IMR-90 (cell line): ENCODE results near the gene PRDX5. TPM values are rescaled to one million over a fixed set of nuclear protein-coding genes. Genes with fewer than 3 reads are reported as not detected.
A peak's percentile ranks its signal among the peaks of the same experiment; 100 is the strongest.

ENCODE experiments used
- ATAC-seq: fragments of 200-7000 bp; cut with Tn5 transposase; 2 replicates; pipeline ENCODE4 v1.9.1; 2020; ENCODE audit warnings: low read depth, mild to moderate bottlenecking, moderate library complexity
- BruUV-seq: library from RNA; stranded (reverse); fragments of 400-500 nt; replicated peaks from 2 replicates; lab custom pipeline; 2021; lab: Mats Ljungman, UMichigan
- CTCF ChIA-PET: fragments of 300-600 bp; formaldehyde crosslinking; extraction: SDS; loops from one replicate; lab custom pipeline; 2021; ENCODE audit warnings: antibody characterized with exemption; lab: Yijun Ruan, JAX
- POLR2A ChIA-PET: fragments of 300-600 bp; sonication (Branson Sonifier 250); formaldehyde crosslinking; loops from one replicate; lab custom pipeline; 2022; ENCODE audit warnings: antibody characterized with exemption; ENCODE audit not compliant: unreplicated experiment; lab: Charles Lee
- DNase-seq: peaks from one replicate; pipeline ENCODE4 v3.0.0; 2013
- H2AFZ ChIP-seq: replicated peaks from 2 replicates; pipeline ENCODE3; 2013; ENCODE audit warnings: low read length, mild to moderate bottlenecking; ENCODE audit not compliant: poor library complexity
- H2AK5ac ChIP-seq: 2 replicates; pipeline ENCODE4 v1.6.1; 2013; ENCODE audit warnings: low read depth, low read length, inconsistent platforms
- H2AK9ac ChIP-seq: replicated peaks from 2 replicates; pipeline ENCODE3; 2013; ENCODE audit warnings: mild to moderate bottlenecking, low read depth, low read length, moderate library complexity; ENCODE audit not compliant: poor library complexity
- H2BK120ac ChIP-seq: 2 replicates; pipeline ENCODE4 v1.6.1; 2013; ENCODE audit warnings: low read depth, low read length, inconsistent platforms
- H2BK15ac ChIP-seq: 3 replicates; pipeline ENCODE4 v1.6.1; 2013; ENCODE audit warnings: low read depth, low read length, inconsistent platforms
- H2BK20ac ChIP-seq: 2 replicates; pipeline ENCODE4 v1.6.1; 2013; ENCODE audit warnings: low read depth, mild to moderate bottlenecking, inconsistent platforms, low read length, moderate library complexity
- H2BK5ac ChIP-seq: 2 replicates; pipeline ENCODE4 v1.6.1; 2013; ENCODE audit warnings: mild to moderate bottlenecking, low read depth, low read length, inconsistent platforms; ENCODE audit not compliant: poor library complexity, severe bottlenecking
- H3K14ac ChIP-seq: replicated peaks from 2 replicates; pipeline ENCODE4 v1.6.1; 2013; ENCODE audit warnings: low read depth, low read length, inconsistent platforms
- H3K18ac ChIP-seq: 2 replicates; pipeline ENCODE4 v1.6.1; 2013; ENCODE audit warnings: low read depth, low read length, control low read depth
- H3K23ac ChIP-seq: 2 replicates; pipeline ENCODE4 v1.6.1; 2013; ENCODE audit warnings: low read depth, low read length, inconsistent platforms
- H3K27ac ChIP-seq: 2 replicates; pipeline ENCODE4 v1.5.1; 2013; ENCODE audit warnings: mild to moderate bottlenecking, control low read depth, low read length; ENCODE audit not compliant: insufficient read depth
- H3K27me3 ChIP-seq: 2 replicates; pipeline ENCODE4 v1.6.1; 2013; ENCODE audit warnings: low read length; ENCODE audit not compliant: control insufficient read depth, insufficient read depth
- H3K36me3 ChIP-seq: 2 replicates; pipeline ENCODE4 v1.6.1; 2013; ENCODE audit warnings: low read length, mixed read lengths; ENCODE audit not compliant: control insufficient read depth, insufficient read depth
- H3K4ac ChIP-seq: 2 replicates; pipeline ENCODE4 v1.6.1; 2013; ENCODE audit warnings: low read depth, low read length, inconsistent platforms
- H3K4me1 ChIP-seq: 2 replicates; pipeline ENCODE4 v1.6.1; 2013; ENCODE audit warnings: low read length, mixed read lengths; ENCODE audit not compliant: control insufficient read depth, insufficient read depth
- H3K4me2 ChIP-seq: 2 replicates; pipeline ENCODE4 v1.6.1; 2013; ENCODE audit warnings: low read depth, mild to moderate bottlenecking, control low read depth, low read length, moderate library complexity
- H3K4me3 ChIP-seq: 2 replicates; pipeline ENCODE4 v1.5.1; 2013; ENCODE audit warnings: low read depth, mild to moderate bottlenecking, control low read depth, low read length, moderate library complexity; ENCODE audit not compliant: insufficient read depth
- H3K56ac ChIP-seq: 2 replicates; pipeline ENCODE4 v1.6.1; 2013; ENCODE audit warnings: low read length, inconsistent platforms; ENCODE audit not compliant: insufficient read depth; ENCODE audit errors: extremely low read depth
- H3K79me1 ChIP-seq, 2 experiments: 2 replicates each; pipeline ENCODE4 v1.6.1; 2013; ENCODE audit warnings: low read length in 2 of 2, inconsistent platforms in 1 of 2, low read depth in 1 of 2
- H3K9ac ChIP-seq: 2 replicates; pipeline ENCODE4 v1.6.1; 2013; ENCODE audit warnings: low read depth, low read length, control low read depth
- H3K9me1 ChIP-seq: 2 replicates; pipeline ENCODE4 v1.6.1; 2013; ENCODE audit warnings: low read length, inconsistent platforms; ENCODE audit not compliant: insufficient read depth
- H3K9me3 ChIP-seq: 2 replicates; pipeline ENCODE4 v1.6.1; 2013; ENCODE audit warnings: low read length; ENCODE audit not compliant: control insufficient read depth, insufficient read depth
- H4K20me1 ChIP-seq: 2 replicates; pipeline ENCODE4 v1.6.1; 2013; ENCODE audit warnings: low read length, inconsistent platforms; ENCODE audit not compliant: insufficient read depth
- H4K5ac ChIP-seq: 2 replicates; pipeline ENCODE4 v1.6.1; 2013; ENCODE audit warnings: mild to moderate bottlenecking, low read depth, low read length, control low read depth
- H4K8ac ChIP-seq, 2 experiments: 2 replicates each; pipeline ENCODE4 v1.6.1; 2013; ENCODE audit warnings: low read depth in 2 of 2, low read length in 2 of 2, control low read depth in 1 of 2, inconsistent platforms in 1 of 2
- H4K91ac ChIP-seq: 2 replicates; pipeline ENCODE4 v1.6.1; 2013; ENCODE audit warnings: low read depth, low read length, inconsistent platforms; ENCODE audit not compliant: insufficient read depth
- BHLHE40 ChIP-seq: fragments of 150-350 bp; IDR thresholded peaks from 2 replicates; pipeline ENCODE4 v1.6.1; 2016; ENCODE audit warnings: mild to moderate bottlenecking, low read depth, low read length
- CEBPB ChIP-seq: IDR thresholded peaks from 2 replicates; pipeline ENCODE4 v1.6.1; 2012; ENCODE audit warnings: low read depth, low read length, improper control_type of control experiment
- CHD1 ChIP-seq: IDR thresholded peaks from 2 replicates; pipeline ENCODE4 v1.6.1; 2012; ENCODE audit warnings: low read depth, low read length, improper control_type of control experiment
- FOS ChIP-seq: fragments of 150-350 bp; IDR thresholded peaks from 2 replicates; pipeline ENCODE4 v1.6.1; 2016; ENCODE audit warnings: low read depth, low read length
- MAFK ChIP-seq: IDR thresholded peaks from 2 replicates; pipeline ENCODE4 v1.6.1; 2012; ENCODE audit warnings: low read depth, low read length, improper control_type of control experiment
- MXI1 ChIP-seq: IDR thresholded peaks from 2 replicates; pipeline ENCODE4 v1.6.1; 2012; ENCODE audit warnings: low read depth, mild to moderate bottlenecking, low read length, moderate library complexity, borderline replicate concordance
- NFE2L2 ChIP-seq: fragments of 150-350 bp; IDR thresholded peaks from 2 replicates; pipeline ENCODE4 v1.6.1; 2016; ENCODE audit warnings: low read depth, mild to moderate bottlenecking, low read length
- POLR2A ChIP-seq: IDR thresholded peaks from 2 replicates; pipeline ENCODE4 v1.6.1; 2012; ENCODE audit warnings: mild to moderate bottlenecking, low read depth, low read length
- RAD21 ChIP-seq: IDR thresholded peaks from 2 replicates; pipeline ENCODE4 v1.6.1; 2012; ENCODE audit warnings: low read length, improper control_type of control experiment
- WGBS, 2 experiments: methylation state at CpG; one replicate each; pipeline versions ENCODE4 v1.1.5 to v1.1.7; 2013; ENCODE audit warnings: missing lambda C conversion rate in 2 of 2; ENCODE audit not compliant: insufficient read length in 1 of 2; ENCODE audit errors: extremely low coverage in 2 of 2; 5-methylcytosine and 5-hydroxymethylcytosine counted together
- dilution Hi-C: fragments of 300-500 bp; cut with HindIII; formaldehyde crosslinking; loops from one replicate; pipeline ENCODE4 v1.14.3; 2018; ENCODE audit warnings: low sequenced_read_pairs; ENCODE audit not compliant: unreplicated experiment
- in situ Hi-C: fragments of 300-500 bp; cut with MboI; formaldehyde crosslinking; loops from 3 replicates; pipeline ENCODE4 v1.14.3; 2019; ENCODE audit warnings: low sequenced_read_pairs, inconsistent platforms, mixed read lengths
- intact Hi-C: fragments of 100-400 bp; cut with micrococcal nuclease; formaldehyde crosslinking; loops from 2 replicates; pipeline ENCODE4 v1.10.0; 2022
- polyA plus RNA-seq, 3 experiments: library from polyadenylated mRNA; depleted of rRNA; stranded (reverse); fragments of >200 nt; gene quantifications; 2 replicates each; pipeline ENCODE4 v1.2.3, GENCODE V29; 2012; ENCODE audit warnings: low replicate concordance in 1 of 3
- total RNA-seq: library from RNA; depleted of rRNA; stranded (reverse); fragments of >200 nt; gene quantifications from 2 replicates; pipeline ENCODE4 v1.2.3, GENCODE V29; 2012

The PRDX5 gene
- total and polyA plus RNA-seq, 2 of the 4 experiments (the other 2 are of a cell fraction), result 120 to 292 TPM

- WGBS, 2 experiments, result 20% methylated on average over 1 of the region's 34 CpGs; no CpG with 5 or more reads in 1 of the 2 experiments
- 0 out of 2 replicates have a peak overlapping the region, but pooled peaks have one; percentile 20 for H2BK20ac ChIP-seq
- H2BK120ac ChIP-seq, result peak overlapping the region; percentile 67
- peak overlapping the region; percentile 90 for H2AK9ac ChIP-seq
- DNase-seq (peak; percentile 41), ATAC-seq (peak; percentile 10)
- H2BK5ac ChIP-seq, result peak overlapping the region; percentile 61
- peak overlapping the region; percentile 74 for H3K23ac ChIP-seq
- peak overlapping the region; percentile 56 for H3K4me3 ChIP-seq
- H3K4me2 ChIP-seq, result peak overlapping the region; percentile 73
- peaks cover 9 to 33% of the 10 kb centered on the region in 2 experiments for H3K79me1 ChIP-seq
- POLR2A ChIA-PET, result interaction anchor here (1.2 kb wide), 1 partner anchor 19 kb away, joined by 3 read pairs; no protein-coding TSS in a partner anchor
- H4K91ac ChIP-seq, result peak overlapping the region; percentile 94
- peaks cover 5% of the 10 kb centered on the region; the same call in 1 of the 2 replicates for H3K9me1 ChIP-seq
- intact Hi-C loops (loop anchor here (1.0 kb wide), 1 partner anchor 39 kb away; the partner anchor contains the start of gene DNAJC4), in situ Hi-C loops (no loop called here), dilution Hi-C loops (no loop called here)
- H2BK15ac ChIP-seq, result 0 out of 3 replicates have a peak overlapping the region, but pooled peaks have one; percentile 39
- CTCF ChIA-PET, result interaction anchor here (1.3 to 1.5 kb wide), 2 partner anchors 8 to 65 kb away, joined by 3 read pairs; no protein-coding TSS in a partner anchor
- H3K27ac ChIP-seq, result peak overlapping the region; percentile 76
- H3K9me3 ChIP-seq, result no peaks in the 10 kb centered on the region
- H2AFZ ChIP-seq, result peak overlapping the region; percentile 96
- TF ChIP-seq FOS (no peak), MXI1 (no peak), CEBPB (peak; percentile 37; the same call in 1 of the 2 replicates), NFE2L2 (no peak), MAFK (no peak), POLR2A (no peak), RAD21 (no peak), BHLHE40 (no peak), CHD1 (no peak)
- peak overlapping the region; percentile 82 for H3K56ac ChIP-seq
- H3K14ac ChIP-seq, result peak overlapping the region; percentile 87
- H3K4ac ChIP-seq, result peak overlapping the region; percentile 88
- H4K5ac ChIP-seq, result peak overlapping the region; percentile 51
- H2AK5ac ChIP-seq, result peak overlapping the region; percentile 94
- H3K36me3 ChIP-seq, result peaks cover 10% of the 10 kb centered on the region; the same call in 1 of the 2 replicates
- BruUV-seq, result no TSS peak
- H3K9ac ChIP-seq, result peak overlapping the region; percentile 75
- H4K20me1 ChIP-seq, result no peaks in the 10 kb centered on the region; the same call in 1 of the 2 replicates
- peaks cover 11% of the 10 kb centered on the region for H3K4me1 ChIP-seq
- no peaks in the 10 kb centered on the region for H3K27me3 ChIP-seq
- H3K18ac ChIP-seq, result peak overlapping the region; percentile 1; the same call in 1 of the 2 replicates
- H4K8ac ChIP-seq, result peak overlapping the region; percentile 77 to 96
Measured at GRCh38 chr11:64268893-64269539, 48.9 kb upstream of the PRDX5 start.
